Measurements from ENCODE around the gene TMEM131. TPM values are rescaled to one million over a fixed set of nuclear protein-coding genes. Genes with fewer than 3 reads are reported as not detected.
A peak's percentile ranks its signal among the peaks of the same experiment; 100 is the strongest.

TMEM131 gene
- total and polyA plus RNA-seq, 2 of the 8 experiments (the other 6 are each of a cell fraction or from before 2014, with no cell fraction given): 9.7 to 22.9 TPM

GRCh38 chr2:98043101-98043500 lies 47.4 kb upstream of the TMEM131 start:
- Histone ChIP-seq H3K4me2 (ENCODE audit: insufficient read depth in 1 of 2, low read depth in 2 of 2, low read length in 2 of 2) (no peak overlapping the region), H3K9me3 (ENCODE audit: insufficient read depth in 2 of 2, low read depth in 1 of 2, low read length in 1 of 2) (peaks cover 3 to 7% of the 10 kb centered on the region in 2 experiments; a peak in 1 of 4 replicates), H3K27ac (ENCODE audit: low read depth, low read length) (no peak overlapping the region), H3K36me3 (ENCODE audit: control insufficient read depth in 2 of 4, insufficient read depth in 4 of 4, low read length in 3 of 4) (no peaks in the 10 kb centered on the region), H2AK5ac (ENCODE audit: low read depth, low read length) (no peak overlapping the region), H3K4ac (replicated peaks; ENCODE audit: insufficient read length, low read depth, low read length) (no peak overlapping the region), H4K8ac (ENCODE audit: extremely low read depth, insufficient read depth, low read length) (no peak overlapping the region), H3K79me2 (ENCODE audit: control insufficient read depth in 1 of 2, insufficient read depth in 2 of 2, low read length in 2 of 2) (no peaks in the 10 kb centered on the region), H3K9ac (replicated peaks in 1 of 4; ENCODE audit: extremely low read depth in 1 of 4, low read depth in 3 of 4, low read length in 3 of 4) (no peak overlapping the region), H4K20me1 (replicated peaks in 1 of 2; ENCODE audit: control insufficient read depth in 1 of 2, insufficient read depth in 2 of 2, low read length in 2 of 2) (no peaks in the 10 kb centered on the region), H2BK15ac (ENCODE audit: low read length) (no peak overlapping the region), H2AFZ (ENCODE audit: low read length) (no peak overlapping the region), H3K14ac (ENCODE audit: insufficient read length) (no peak overlapping the region), H3K23me2 (ENCODE audit: low read depth, low read length) (no peaks in the 10 kb centered on the region), H3K79me1 (ENCODE audit: low read depth, low read length) (no peaks in the 10 kb centered on the region), H3K4me1 (replicated peaks in 1 of 4; ENCODE audit: control insufficient read depth in 3 of 4, insufficient read depth in 4 of 4, low read length in 3 of 4) (no peaks in the 10 kb centered on the region), H2BK120ac (replicated peaks; ENCODE audit: low read depth, low read length) (no peak overlapping the region), H2BK5ac (ENCODE audit: low read depth, low read length) (no peak overlapping the region), H2BK12ac (ENCODE audit: low read depth, low read length) (no peak overlapping the region), H3K4me3 (ENCODE audit: extremely low read depth in 1 of 4, insufficient read depth in 2 of 4, low read depth in 3 of 4, low read length in 4 of 4) (no peak overlapping the region), H4K5ac (ENCODE audit: insufficient read length, low read depth, low read length) (no peak overlapping the region), H3K27me3 (replicated peaks in 1 of 4; ENCODE audit: control insufficient read depth in 3 of 4, extremely low read depth in 1 of 4, insufficient read depth in 3 of 4, low read length in 3 of 4) (no peaks in the 10 kb centered on the region), H2BK20ac (ENCODE audit: low read length) (no peak overlapping the region), H3K56ac (replicated peaks; ENCODE audit: insufficient read length, low read depth, low read length) (no peak overlapping the region), H3K23ac (ENCODE audit: insufficient read length) (no peak overlapping the region), H4K91ac (replicated peaks; ENCODE audit: insufficient read length, low read length) (no peak overlapping the region), H3K18ac (ENCODE audit: extremely low read depth, low read length) (no peak overlapping the region)
- 90% methylated on average over 1 of the region's 1 CpG; no CpG with 5 or more reads in 1 of the 2 experiments for WGBS, 2 experiments (ENCODE audit: extremely low coverage in 1 of 2, insufficient coverage in 1 of 2, insufficient read length in 1 of 2, insufficient replicate concordance in 2 of 2, low coverage in 1 of 2, low lambda C conversion rate in 2 of 2, missing lambda C conversion rate in 1 of 2)
- CTCF ChIA-PET (ENCODE audit: partially characterized antibody): interaction anchor here (2.0 kb wide), 1 partner anchor 236 kb away, joined by 6 read pairs; no protein-coding TSS in a partner anchor
- no peak for FAIRE-seq
- POLR2A ChIA-PET (ENCODE audit: partially characterized antibody): no interaction called here
- DNase-seq (ENCODE audit: low read depth in 1 of 2, low spot score in 2 of 2): peak in 1 of 2 experiments; percentile 6
- TF ChIP-seq BRCA1 (IDR thresholded peaks at IDR 0.05; ENCODE audit: low read depth, low read length): no peak
- TF ChIP-seq HDAC2 (IDR thresholded peaks at IDR 0.05; ENCODE audit: borderline replicate concordance in 1 of 2, low read depth in 2 of 2, low read length in 2 of 2): no peak
- TF ChIP-seq CBX8 (IDR thresholded peaks at IDR 0.05; ENCODE audit: borderline replicate concordance, low read depth, low read length): no peak
- TF ChIP-seq CEBPB (IDR thresholded peaks at IDR 0.05; ENCODE audit: low read depth, low read length): no peak
- no peak for TF ChIP-seq SIX5 (IDR thresholded peaks at IDR 0.05; ENCODE audit: low read depth, low read length)
- TF ChIP-seq FOSL1 (IDR thresholded peaks at IDR 0.05; ENCODE audit: insufficient read depth, low read depth, low read length): no peak

All from H1 (cell line).